Neuron (in vitro differentiated cells): ENCODE measurements around the gene PCARE.

ENCODE experiments used
- H2AFZ ChIP-seq: one replicate; pipeline ENCODE4 v1.6.1; 2013; ENCODE audit warnings: low read depth, mild to moderate bottlenecking, inconsistent platforms, low read length, moderate library complexity
- H3K27me3 ChIP-seq: one replicate; pipeline ENCODE4 v1.6.1; 2013; ENCODE audit warnings: low read length; ENCODE audit not compliant: insufficient read depth
- H3K36me3 ChIP-seq: one replicate; pipeline ENCODE4 v1.6.1; 2013; ENCODE audit warnings: low read length; ENCODE audit not compliant: insufficient read depth
- H3K4me1 ChIP-seq: one replicate; pipeline ENCODE4 v1.6.1; 2013; ENCODE audit warnings: low read length; ENCODE audit not compliant: insufficient read depth
- H3K4me3 ChIP-seq: 2 replicates; pipeline ENCODE4 v1.5.1; 2013; ENCODE audit warnings: mild to moderate bottlenecking, low read length, moderate library complexity
- H3K9me3 ChIP-seq: one replicate; pipeline ENCODE4 v1.6.1; 2013; ENCODE audit warnings: low read length

PCARE gene

GRCh38 chr2:29080886-29081743 lies 6.8 kb upstream of the PCARE start:
- H3K27me3 ChIP-seq = no peaks in the 10 kb centered on the region
- no peak overlapping the region for H3K4me3 ChIP-seq
- H3K9me3 ChIP-seq = peaks cover 16% of the 10 kb centered on the region
- H3K4me1 ChIP-seq = peaks cover 6% of the 10 kb centered on the region
- no peaks in the 10 kb centered on the region for H3K36me3 ChIP-seq
- no peak overlapping the region for H2AFZ ChIP-seq

DNA sequence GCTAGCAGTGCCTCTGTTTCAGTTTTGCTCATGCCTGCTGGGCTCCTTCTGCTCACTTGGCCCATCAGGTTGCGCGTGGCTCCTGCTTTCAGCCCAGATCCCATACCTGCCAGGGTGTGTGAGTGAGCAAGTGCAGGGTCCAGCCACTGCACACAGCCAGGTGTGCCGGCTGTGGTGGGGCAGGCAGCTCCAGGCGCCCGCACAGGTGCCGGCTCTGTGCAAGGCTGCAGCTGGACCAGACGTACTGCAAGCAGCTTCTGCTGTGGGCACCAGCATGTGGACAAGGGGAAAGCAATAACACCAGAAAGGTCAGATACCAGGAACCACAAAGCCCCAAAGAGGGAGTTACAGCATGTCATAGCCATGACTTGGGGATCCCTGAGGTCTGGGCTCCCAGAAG lies 5.6 kb upstream of the PCARE start:
- H3K4me3 ChIP-seq = no peak overlapping the region
- no peaks in the 10 kb centered on the region for H3K36me3 ChIP-seq
- peaks cover 16% of the 10 kb centered on the region for H3K9me3 ChIP-seq
- no peaks in the 10 kb centered on the region for H3K27me3 ChIP-seq
- peaks cover 15% of the 10 kb centered on the region for H3K4me1 ChIP-seq
- H2AFZ ChIP-seq = no peak overlapping the region

- H3K27me3 ChIP-seq = no peaks in the 10 kb centered on the region
- H2AFZ ChIP-seq = no peak overlapping the region
- peaks cover 16% of the 10 kb centered on the region for H3K9me3 ChIP-seq
- H3K4me3 ChIP-seq = no peak overlapping the region
- no peaks in the 10 kb centered on the region for H3K36me3 ChIP-seq
- H3K4me1 ChIP-seq = peaks cover 19% of the 10 kb centered on the region
Measured at GRCh38 chr2:29075894-29076705, 1.8 kb upstream of the PCARE start.

DNA sequence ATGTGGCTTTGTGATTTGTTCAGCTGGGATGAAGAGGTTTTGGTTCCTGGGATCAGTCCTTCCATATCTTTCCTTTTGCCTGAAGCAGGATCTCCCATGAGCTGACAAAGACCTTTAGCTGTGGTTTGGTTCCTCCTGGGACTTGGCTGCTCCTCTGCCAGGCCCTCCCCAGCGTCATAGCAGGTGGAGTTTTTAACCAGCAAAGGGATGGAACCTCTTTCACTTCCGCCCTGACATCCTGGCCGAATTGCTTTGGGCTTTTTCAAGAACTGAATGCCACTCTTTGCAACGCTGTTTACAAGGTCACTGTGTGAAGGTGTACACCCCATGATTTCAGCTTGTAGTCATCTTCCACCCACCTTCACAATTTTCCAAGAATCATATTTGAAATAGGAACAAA lies 390 bp downstream of the PCARE start:
- Histone ChIP-seq H3K4me3 (no peak overlapping the region), H3K4me1 (peaks cover 19% of the 10 kb centered on the region), H2AFZ (no peak overlapping the region), H3K27me3 (no peaks in the 10 kb centered on the region), H3K36me3 (no peaks in the 10 kb centered on the region), H3K9me3 (no peaks in the 10 kb centered on the region)

DNA sequence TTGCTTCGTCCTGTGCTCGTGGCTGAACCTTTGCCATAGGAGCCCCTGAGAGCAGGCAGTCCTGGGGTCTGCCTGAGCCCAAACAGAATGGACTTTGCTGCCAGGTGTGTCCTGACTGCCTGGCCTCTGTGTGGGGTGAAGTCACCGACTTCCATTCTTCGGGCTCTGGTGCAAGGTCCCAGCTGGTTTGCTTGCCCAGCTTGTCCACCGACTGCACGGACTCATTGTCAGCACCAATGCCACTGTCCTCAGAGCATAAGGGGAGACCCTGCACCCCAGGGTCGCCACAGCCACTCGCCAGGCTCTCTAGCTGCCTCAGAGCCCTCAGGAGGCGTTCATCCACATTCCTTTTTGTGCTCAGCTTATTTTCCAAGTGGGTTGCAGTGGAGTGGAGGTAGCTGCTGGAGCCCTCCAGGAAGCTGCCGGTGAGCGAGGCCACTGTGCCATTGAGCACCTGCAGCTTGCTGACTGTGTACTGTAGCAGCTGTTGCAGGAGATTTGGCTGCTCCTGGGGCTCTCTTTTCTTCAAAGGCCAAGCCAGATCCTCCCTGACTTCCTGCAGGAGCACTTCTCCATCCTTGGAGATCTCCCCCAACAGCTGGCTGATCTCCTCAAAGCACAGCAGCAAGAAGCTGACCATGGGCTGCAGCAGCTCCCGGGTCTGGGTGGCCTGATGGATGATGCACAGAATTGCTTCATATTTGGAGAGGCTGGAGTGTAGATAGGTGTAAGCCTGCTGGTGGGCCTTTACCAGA lies 1.2 kb downstream of the PCARE start:
- H3K4me3 ChIP-seq = no peak overlapping the region
- H2AFZ ChIP-seq = no peak overlapping the region
- peaks cover 22% of the 10 kb centered on the region for H3K4me1 ChIP-seq
- H3K27me3 ChIP-seq = no peaks in the 10 kb centered on the region
- H3K36me3 ChIP-seq = no peaks in the 10 kb centered on the region
- H3K9me3 ChIP-seq = no peaks in the 10 kb centered on the region

- H3K27me3 ChIP-seq = no peaks in the 10 kb centered on the region
- H3K4me1 ChIP-seq = peaks cover 23% of the 10 kb centered on the region
- H3K9me3 ChIP-seq = no peaks in the 10 kb centered on the region
- no peak overlapping the region for H2AFZ ChIP-seq
- no peaks in the 10 kb centered on the region for H3K36me3 ChIP-seq
- no peak overlapping the region for H3K4me3 ChIP-seq
Measured at GRCh38 chr2:29072251-29072650, 2.1 kb downstream of the PCARE start.

DNA sequence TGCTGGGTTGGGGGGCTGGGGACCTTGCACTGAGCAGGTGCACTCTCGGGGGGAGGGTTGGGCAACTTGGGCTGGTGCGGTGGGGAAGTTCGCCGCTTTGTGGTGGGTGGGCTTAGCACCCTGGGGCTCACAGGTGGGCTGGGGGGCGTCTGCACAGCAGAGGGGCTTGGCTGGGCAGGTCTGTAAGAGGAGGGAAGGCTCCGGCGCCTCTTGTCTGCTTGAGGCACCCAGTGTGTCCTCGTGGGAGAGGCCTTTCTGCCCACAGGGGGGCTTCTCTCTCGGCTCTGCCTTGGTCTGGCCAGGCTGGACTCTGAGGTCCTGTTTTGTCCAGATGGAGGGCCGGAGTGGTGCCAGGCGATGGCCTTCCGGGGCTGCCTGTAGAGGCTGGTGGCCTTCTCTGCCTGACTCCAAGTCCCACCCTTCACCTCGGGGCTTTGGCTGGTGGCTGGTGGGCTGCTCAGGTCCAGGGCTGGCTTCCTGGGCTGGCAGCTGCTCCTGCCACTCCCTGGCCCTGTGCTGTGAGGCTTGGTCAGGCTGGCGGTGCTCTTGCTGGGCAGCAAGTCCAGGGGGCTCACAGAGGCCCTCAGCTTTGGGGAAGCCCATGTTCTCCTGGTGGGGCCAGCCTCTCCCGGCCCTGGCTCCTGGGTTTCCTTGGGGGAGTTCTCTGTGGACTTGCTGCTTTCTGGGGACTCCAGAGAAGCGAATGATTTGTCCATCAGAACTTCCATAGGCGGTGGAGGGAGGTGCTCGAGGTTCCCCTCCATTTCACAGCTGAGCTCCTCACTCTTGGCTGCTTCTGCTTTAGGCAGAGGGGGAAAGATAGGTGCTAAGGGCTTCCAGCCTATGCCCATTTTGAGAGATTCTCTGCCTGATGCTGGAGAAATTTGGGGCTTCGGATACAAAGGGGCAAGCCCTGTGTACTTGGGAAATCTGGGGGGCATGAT lies 3.0 kb downstream of the PCARE start:
- Histone ChIP-seq H2AFZ (no peak overlapping the region), H3K4me3 (no peak overlapping the region), H3K36me3 (no peaks in the 10 kb centered on the region), H3K4me1 (peaks cover 19% of the 10 kb centered on the region), H3K27me3 (no peaks in the 10 kb centered on the region), H3K9me3 (no peaks in the 10 kb centered on the region)

DNA sequence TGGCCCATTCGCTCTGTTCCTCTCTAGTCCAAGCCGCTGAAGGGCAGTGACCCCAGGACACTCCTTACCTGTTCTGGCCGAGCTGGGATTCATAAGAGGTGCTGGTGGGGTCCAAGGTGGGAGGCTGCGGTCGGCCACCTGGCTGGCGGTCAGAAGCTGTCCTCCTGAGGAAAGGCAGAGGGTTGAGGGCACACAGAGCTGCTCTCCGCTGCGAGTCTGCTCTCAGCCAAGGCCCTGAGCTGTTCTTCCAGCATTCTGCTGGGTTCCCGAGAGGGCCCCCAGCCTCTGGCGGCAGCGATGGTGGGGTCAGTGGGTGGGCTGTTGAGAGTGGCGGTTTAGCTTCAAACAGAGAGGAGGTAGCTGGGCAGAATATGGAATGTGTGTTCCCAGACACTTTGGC lies 3.8 kb downstream of the PCARE start:
- peaks cover 11% of the 10 kb centered on the region for H3K4me1 ChIP-seq
- no peaks in the 10 kb centered on the region for H3K27me3 ChIP-seq
- no peak overlapping the region for H3K4me3 ChIP-seq
- no peaks in the 10 kb centered on the region for H3K9me3 ChIP-seq
- no peaks in the 10 kb centered on the region for H3K36me3 ChIP-seq
- no peak overlapping the region for H2AFZ ChIP-seq

DNA sequence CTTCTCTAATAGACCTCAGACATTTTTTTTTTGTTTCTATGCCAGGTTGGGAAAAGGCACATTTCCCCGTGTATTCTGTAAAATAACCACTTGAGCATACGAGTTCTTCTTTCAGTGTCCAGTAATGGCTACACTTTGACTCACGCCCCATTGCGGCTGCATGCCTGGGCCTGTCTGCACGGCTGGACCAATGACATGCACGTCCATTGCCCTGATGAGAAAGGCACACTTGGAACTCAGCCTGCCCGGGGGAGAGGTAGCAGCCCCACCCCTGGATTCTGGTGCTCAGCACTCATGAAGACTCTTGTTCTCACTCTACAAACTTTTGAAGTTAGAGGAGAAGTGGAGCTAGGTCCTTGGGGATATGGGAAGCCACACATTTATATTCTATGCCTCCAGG lies 5.8 kb downstream of the PCARE start:
- H3K9me3 ChIP-seq = no peaks in the 10 kb centered on the region
- H3K4me3 ChIP-seq = no peak overlapping the region
- H3K36me3 ChIP-seq = no peaks in the 10 kb centered on the region
- H3K27me3 ChIP-seq = no peaks in the 10 kb centered on the region
- H3K4me1 ChIP-seq = peaks cover 26% of the 10 kb centered on the region
- peak overlapping the region; percentile 46 for H2AFZ ChIP-seq

DNA sequence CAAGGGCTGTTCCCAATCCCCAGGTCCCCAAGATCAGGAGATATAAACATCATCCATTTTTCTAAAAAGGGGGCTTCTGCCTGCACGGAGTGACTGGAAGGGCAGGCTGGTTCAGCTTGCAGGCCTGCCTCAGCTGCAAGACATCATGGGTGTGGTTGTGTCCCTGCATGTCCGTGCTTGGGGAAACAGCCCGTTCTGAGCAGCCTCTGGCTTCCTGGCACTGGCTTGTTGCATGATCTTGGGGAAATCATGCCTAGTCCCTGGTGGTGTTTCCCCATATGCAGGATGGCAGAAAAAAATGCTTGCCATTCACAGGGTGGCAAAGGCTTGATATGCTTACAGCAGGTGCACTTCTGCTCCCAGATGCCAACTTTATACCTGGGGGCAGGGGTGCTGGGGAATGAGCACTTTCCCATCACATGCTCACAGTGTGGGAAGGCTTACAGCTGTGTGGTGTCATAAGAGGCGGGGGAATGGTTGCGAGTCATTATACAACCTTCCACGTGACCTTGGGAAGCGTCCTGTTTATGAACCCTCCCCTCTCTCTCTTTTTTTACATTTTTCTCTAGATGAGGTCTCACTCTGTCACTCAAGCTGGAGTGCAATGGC lies 7.2 kb downstream of the PCARE start:
- Histone ChIP-seq H3K36me3 (no peaks in the 10 kb centered on the region), H3K4me1 (peaks cover 26% of the 10 kb centered on the region), H3K4me3 (no peak overlapping the region), H2AFZ (no peak overlapping the region), H3K27me3 (no peaks in the 10 kb centered on the region), H3K9me3 (no peaks in the 10 kb centered on the region)

DNA sequence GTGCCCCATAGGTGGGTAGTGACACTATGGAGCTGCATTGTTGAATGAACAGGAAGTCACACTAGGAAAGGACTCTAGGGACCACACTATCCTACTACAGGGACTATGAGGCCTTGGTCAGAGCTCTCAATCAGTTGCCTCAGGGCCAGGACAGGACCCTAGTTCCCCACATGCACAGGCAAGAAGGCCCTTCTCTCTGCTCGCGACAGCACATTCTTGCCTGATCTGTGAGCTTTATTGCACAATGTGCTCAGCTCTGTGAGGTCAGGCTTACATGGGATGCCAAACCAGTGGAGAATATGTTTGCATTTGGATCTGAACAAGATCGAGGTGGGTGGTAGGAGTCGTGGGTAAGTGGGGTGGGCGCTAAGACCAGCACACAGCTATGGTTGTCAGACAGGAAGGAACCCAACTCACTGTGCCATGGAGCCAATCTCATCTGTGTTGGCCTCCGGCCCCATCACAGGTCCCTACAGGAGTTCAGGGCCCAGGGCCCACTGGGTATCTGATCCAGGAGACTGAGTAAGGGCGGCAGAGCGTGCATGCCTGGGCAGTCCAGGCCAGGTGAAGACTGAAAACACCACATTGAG lies 8.0 kb downstream of the PCARE start:
- Histone ChIP-seq H3K36me3 (no peaks in the 10 kb centered on the region), H3K27me3 (no peaks in the 10 kb centered on the region), H3K4me1 (peaks cover 29% of the 10 kb centered on the region), H3K4me3 (no peak overlapping the region), H2AFZ (no peak overlapping the region), H3K9me3 (no peaks in the 10 kb centered on the region)
